Naive thymus-derived CD8-positive, alpha-beta T cell (primary cell): ENCODE data around the gene ALCAM. TPM values are rescaled to one million over a fixed set of nuclear protein-coding genes. Genes with fewer than 3 reads are reported as not detected.

Experiments
- ATAC-seq, 2 donors: fragments of 150-1000 bp; cut with Tn5 transposase in 1 of 2; sonication (Bioruptor Pico), chemical (Tn5 transposase) in 1 of 2; 1 replicate in 1 of 2; 2 replicates in 1 of 2; pipeline ENCODE4 v1.10.0; 2021; ENCODE audit warnings: mild to moderate bottlenecking in 2 of 2, moderate library complexity in 2 of 2
- POLR2A ChIA-PET: fragments of 350-600 bp; sonication (Branson Sonifier 250); formaldehyde crosslinking; loops from one replicate; lab custom pipeline; 2021; ENCODE audit warnings: antibody characterized with exemption; lab: Charles Lee
- DNase-seq, 10 donors: peaks; one replicate each; pipeline versions ENCODE4 v3.0.0 to v3.0.0-alpha.2; 2020 to 2022
- H3K27ac Mint-ChIP-seq, 10 donors: one replicate each; pipeline ENCODE4 v1.8.0; 2020 to 2022; ENCODE audit warnings: mild to moderate bottlenecking in 10 of 10, mixed read lengths in 10 of 10, moderate library complexity in 4 of 10, inconsistent platforms in 1 of 10
- H3K27me3 Mint-ChIP-seq, 5 donors: one replicate each; pipeline ENCODE4 v1.8.0; 2021 to 2022; ENCODE audit warnings: mixed read lengths in 5 of 5
- H3K36me3 Mint-ChIP-seq, 3 donors: one replicate each; pipeline ENCODE4 v1.8.0; 2020 to 2022; ENCODE audit warnings: mixed read lengths in 3 of 3, mild to moderate bottlenecking in 2 of 3, inconsistent platforms in 1 of 3
- H3K4me1 Mint-ChIP-seq, 4 donors: one replicate each; pipeline ENCODE4 v1.8.0; 2021 to 2022; ENCODE audit warnings: mixed read lengths in 4 of 4
- H3K4me3 Mint-ChIP-seq, 10 donors: one replicate each; pipeline ENCODE4 v1.8.0; 2020 to 2022; ENCODE audit warnings: mild to moderate bottlenecking in 10 of 10, mixed read lengths in 10 of 10, moderate library complexity in 6 of 10, inconsistent platforms in 1 of 10
- H3K9me3 Mint-ChIP-seq, 9 donors: one replicate each; pipeline ENCODE4 v1.8.0; 2020 to 2022; ENCODE audit warnings: mixed read lengths in 9 of 9, mild to moderate bottlenecking in 3 of 9, inconsistent platforms in 1 of 9, moderate library complexity in 1 of 9
- polyA plus RNA-seq, 3 donors: library from polyadenylated mRNA; unstranded; fragments of 300-500 nt; fragmentation: Illumina TruSeq; gene quantifications; one replicate each; pipeline ENCODE4 v1.2.3, GENCODE V29; 2021
- total RNA-seq, 8 experiments: library from RNA in 2 of 8; stranded (reverse) in 2 of 8; gene quantifications; one replicate each; pipeline ENCODE4 v1.2.3 and lab custom pipeline; 2021 to 2026

ALCAM gene
- total and polyA plus RNA-seq, 5 experiments from 2014 or later = 0.41 to 3.1 (median 1.8) TPM

- Mint-ChIP-seq H3K27me3 (peaks cover 0 to 1% (median 0%) of the 10 kb centered on the region in 5 donors), H3K4me1 (no peaks in the 10 kb centered on the region), H3K9me3 (no peaks in the 10 kb centered on the region), H3K27ac (no peak overlapping the region), H3K36me3 (no peaks in the 10 kb centered on the region), H3K4me3 (no peak overlapping the region)
- ATAC-seq (no peak), DNase-seq (no peak)
- POLR2A ChIA-PET = no interaction called here
Measured at GRCh38 chr3:105458518-105459215, 92.0 kb downstream of the ALCAM start.

GRCh38 chr3:105459566-105460290 lies 93.0 kb downstream of the ALCAM start:
- POLR2A ChIA-PET = no interaction called here
- ATAC-seq (no peak), DNase-seq (no peak)
- no peaks in the 10 kb centered on the region for H3K36me3 Mint-ChIP-seq
- no peak overlapping the region for H3K4me3 Mint-ChIP-seq
- H3K9me3 Mint-ChIP-seq = no peaks in the 10 kb centered on the region
- no peaks in the 10 kb centered on the region for H3K4me1 Mint-ChIP-seq
- no peak overlapping the region for H3K27ac Mint-ChIP-seq
- peaks cover 0 to 1% (median 0%) of the 10 kb centered on the region in 5 donors for H3K27me3 Mint-ChIP-seq

GRCh38 chr3:105463620-105464019 lies 96.9 kb downstream of the ALCAM start:
- no peaks in the 10 kb centered on the region for H3K27me3 Mint-ChIP-seq
- H3K9me3 Mint-ChIP-seq = no peaks in the 10 kb centered on the region
- H3K36me3 Mint-ChIP-seq = no peaks in the 10 kb centered on the region
- no peak overlapping the region for H3K4me3 Mint-ChIP-seq
- ATAC-seq (no peak), DNase-seq (no peak)
- no peak overlapping the region for H3K27ac Mint-ChIP-seq
- POLR2A ChIA-PET = no interaction called here
- H3K4me1 Mint-ChIP-seq = no peaks in the 10 kb centered on the region

GRCh38 chr3:105465251-105465853 lies 98.6 kb downstream of the ALCAM start:
- POLR2A ChIA-PET = no interaction called here
- H3K36me3 Mint-ChIP-seq = no peaks in the 10 kb centered on the region
- no peak overlapping the region for H3K4me3 Mint-ChIP-seq
- H3K4me1 Mint-ChIP-seq = no peaks in the 10 kb centered on the region
- no peaks in the 10 kb centered on the region for H3K27me3 Mint-ChIP-seq
- no peak overlapping the region for H3K27ac Mint-ChIP-seq
- ATAC-seq (no peak), DNase-seq (no peak)
- no peaks in the 10 kb centered on the region for H3K9me3 Mint-ChIP-seq

GRCh38 chr3:105466072-105466471 lies 99.4 kb downstream of the ALCAM start:
- Mint-ChIP-seq H3K27ac (no peak overlapping the region), H3K36me3 (no peaks in the 10 kb centered on the region), H3K27me3 (no peaks in the 10 kb centered on the region), H3K4me1 (no peaks in the 10 kb centered on the region), H3K9me3 (no peaks in the 10 kb centered on the region), H3K4me3 (no peak overlapping the region)
- POLR2A ChIA-PET = no interaction called here
- ATAC-seq (no peak), DNase-seq (no peak)

GRCh38 chr3:105466495-105467404 lies 100.0 kb downstream of the ALCAM start:
- no peak overlapping the region for H3K27ac Mint-ChIP-seq
- no peak for ATAC-seq
- H3K36me3 Mint-ChIP-seq = no peaks in the 10 kb centered on the region
- H3K4me3 Mint-ChIP-seq = no peak overlapping the region
- H3K4me1 Mint-ChIP-seq = no peaks in the 10 kb centered on the region
- no peaks in the 10 kb centered on the region for H3K9me3 Mint-ChIP-seq
- POLR2A ChIA-PET = no interaction called here
- no peak for DNase-seq
- no peaks in the 10 kb centered on the region for H3K27me3 Mint-ChIP-seq

GRCh38 chr3:105470851-105471250 lies 104.1 kb downstream of the ALCAM start:
- no peak overlapping the region for H3K4me3 Mint-ChIP-seq
- DNase-seq = no peak
- POLR2A ChIA-PET = no interaction called here

GRCh38 chr3:105473521-105474223 lies 107.0 kb downstream of the ALCAM start:
- Mint-ChIP-seq H3K4me1 (peaks cover 0 to 2% (median 0%) of the 10 kb centered on the region in 4 donors), H3K9me3 (peaks cover 5 to 27% (median 17%) of the 10 kb centered on the region in 9 donors), H3K36me3 (peaks cover 0 to 16% (median 0%) of the 10 kb centered on the region in 3 donors), H3K27ac (no peak overlapping the region), H3K4me3 (no peak overlapping the region), H3K27me3 (peaks cover 0 to 4% (median 0%) of the 10 kb centered on the region in 5 donors)
- DNase-seq (no peak), ATAC-seq (no peak)
- POLR2A ChIA-PET = no interaction called here

More at GRCh38 chr3:105470851-105471250, 104.1 kb downstream of the ALCAM start:
- no peak for ATAC-seq
- Mint-ChIP-seq H3K9me3 (peaks cover 0 to 2% (median 0%) of the 10 kb centered on the region in 9 donors), H3K27me3 (no peaks in the 10 kb centered on the region), H3K4me1 (peaks cover 0 to 2% (median 0%) of the 10 kb centered on the region in 4 donors), H3K36me3 (no peaks in the 10 kb centered on the region), H3K27ac (no peak overlapping the region)

- Mint-ChIP-seq H3K36me3 (peaks cover 0 to 16% (median 0%) of the 10 kb centered on the region in 3 donors), H3K27me3 (peaks cover 0 to 6% (median 0%) of the 10 kb centered on the region in 5 donors), H3K4me3 (no peak overlapping the region), H3K4me1 (no peaks in the 10 kb centered on the region), H3K27ac (no peak overlapping the region), H3K9me3 (peaks cover 6 to 28% (median 18%) of the 10 kb centered on the region in 9 donors)
- ATAC-seq (no peak), DNase-seq (no peak)
- POLR2A ChIA-PET = no interaction called here
Measured at GRCh38 chr3:105480768-105481167, 114.1 kb downstream of the ALCAM start.

GRCh38 chr3:105483476-105483875 lies 116.8 kb downstream of the ALCAM start:
- H3K27ac Mint-ChIP-seq = no peak overlapping the region
- H3K27me3 Mint-ChIP-seq = peaks cover 0 to 2% (median 0%) of the 10 kb centered on the region in 5 donors
- ATAC-seq (no peak), DNase-seq (no peak)
- H3K4me1 Mint-ChIP-seq = no peaks in the 10 kb centered on the region
- POLR2A ChIA-PET = no interaction called here
- H3K4me3 Mint-ChIP-seq = no peak overlapping the region
- H3K9me3 Mint-ChIP-seq = peaks cover 0 to 20% (median 4%) of the 10 kb centered on the region in 9 donors
- H3K36me3 Mint-ChIP-seq = peaks cover 0 to 3% (median under 1%) of the 10 kb centered on the region in 3 donors

- Mint-ChIP-seq H3K9me3 (peaks cover 0 to 28% (median 10%) of the 10 kb centered on the region in 9 donors), H3K4me3 (no peak overlapping the region), H3K27me3 (no peaks in the 10 kb centered on the region), H3K27ac (no peak overlapping the region), H3K4me1 (no peaks in the 10 kb centered on the region), H3K36me3 (peaks cover 4 to 12% (median 6%) of the 10 kb centered on the region in 3 donors)
- DNase-seq (no peak), ATAC-seq (no peak)
- POLR2A ChIA-PET = no interaction called here
Measured at GRCh38 chr3:105490045-105490444, 123.3 kb downstream of the ALCAM start.
